Stimulated activated CD8-positive, alpha-beta memory T cell treated with anti-CD3 and anti-CD28 coated beads, Interleukin-4, amount 100 ng/mL, for 1 hour (primary cell): ENCODE results near the gene TNMD.
"Not testable (repeated sequence)": the region's sequence is repeated elsewhere in the genome, so short reads cannot be mapped to it uniquely, and the experiment has no call there.

Source experiments
- DNase-seq, 2 donors: peaks; one replicate each; pipeline ENCODE4 v3.0.0-alpha.2; 2020; ENCODE audit warnings: low read depth in 2 of 2, low spot score in 1 of 2

Gene TNMD

GRCh38 chrX:100584611-100585010, at the start of gene TNMD:
Gene TNMD (plus strand): TSS chrX:100584936. CDS start chrX:100585019, 83 bp downstream.
- no peak for DNase-seq

GRCh38 chrX:100565534-100565933, 19.2 kb upstream of the TNMD start:
- not testable (repeated sequence) for DNase-seq

- DNase-seq: no peak
Observed at GRCh38 chrX:100586747-100587146, 2.0 kb downstream of the TNMD start.

GRCh38 chrX:100587861-100588260, 3.1 kb downstream of the TNMD start:
- no peak for DNase-seq

- no peak for DNase-seq
Observed at GRCh38 chrX:100591256-100592051, 6.7 kb downstream of the TNMD start.

- DNase-seq: no peak
Observed at GRCh38 chrX:100593126-100593525, 8.4 kb downstream of the TNMD start.

- no peak for DNase-seq
Observed at GRCh38 chrX:100593581-100593980, 8.8 kb downstream of the TNMD start.

- no peak for DNase-seq
Observed at GRCh38 chrX:100596601-100597000, 11.9 kb downstream of the TNMD start.

GRCh38 chrX:100599456-100599855, 14.7 kb downstream of the TNMD start:
- DNase-seq: no peak

GRCh38 chrX:100600340-100600739, 15.6 kb downstream of the TNMD start:
- no peak for DNase-seq

GRCh38 chrX:100600758-100601157, 16.0 kb downstream of the TNMD start:
- no peak for DNase-seq

GRCh38 chrX:100606753-100607152, 22.0 kb downstream of the TNMD start:
- no peak for DNase-seq

- DNase-seq: no peak
Observed at GRCh38 chrX:100609591-100609990, 24.9 kb downstream of the TNMD start.

- no peak for DNase-seq
Observed at GRCh38 chrX:100611951-100612350, 27.2 kb downstream of the TNMD start.

GRCh38 chrX:100615005-100615404, 30.3 kb downstream of the TNMD start:
- no peak for DNase-seq

GRCh38 chrX:100623001-100623400, 38.3 kb downstream of the TNMD start:
- no peak for DNase-seq

- no peak for DNase-seq
Observed at GRCh38 chrX:100625985-100626491, 41.3 kb downstream of the TNMD start.

- DNase-seq: no peak
Observed at GRCh38 chrX:100635040-100635439, 50.3 kb downstream of the TNMD start.

- no peak for DNase-seq
Observed at GRCh38 chrX:100635989-100636320, 51.2 kb downstream of the TNMD start.

GRCh38 chrX:100636321-100636991, 51.7 kb downstream of the TNMD start, which contains the start of gene TSPAN6:
Gene TSPAN6 (minus strand): TSS chrX:100636806. CDS start chrX:100636694, 112 bp downstream.
- DNase-seq: peak; percentile 1 to 40

GRCh38 chrX:100642290-100642689, 57.6 kb downstream of the TNMD start:
- no peak for DNase-seq

GRCh38 chrX:100643212-100643611, 58.5 kb downstream of the TNMD start:
- DNase-seq: no peak
